ENCODE results near the gene PTPRD. TPM values are rescaled to one million over a fixed set of nuclear protein-coding genes. Genes with fewer than 3 reads are reported as not detected.

PTPRD gene
- total RNA-seq, 1 experiment from 2014 or later: 32.5 TPM

- no peak overlapping the region for H3K23ac ChIP-seq (ENCODE audit: insufficient read length, low read depth, low read length)
- no peak overlapping the region for H2BK12ac ChIP-seq (ENCODE audit: insufficient read length, low read depth, low read length)
- no peak overlapping the region for H3K56ac ChIP-seq (ENCODE audit: insufficient read length, low read depth, low read length)
- no peak overlapping the region for H2AFZ ChIP-seq (ENCODE audit: low read length)
- no peak overlapping the region for H3K4me3 Mint-ChIP-seq
- no peaks in the 10 kb centered on the region for H3K9me3 ChIP-seq (ENCODE audit: control insufficient read depth, low read depth, low read length)
- no peak overlapping the region for H4K5ac ChIP-seq (ENCODE audit: insufficient read length, low read depth, low read length)
- no peak overlapping the region for H2AK5ac ChIP-seq (ENCODE audit: insufficient read length, low read length)
- no peak overlapping the region for H3K27ac Mint-ChIP-seq
- no peak overlapping the region for H3T11ph ChIP-seq (ENCODE audit: low read length)
- no peak for DNase-seq
- no peak overlapping the region for H3K4ac ChIP-seq (ENCODE audit: low read depth, low read length)
- no peak overlapping the region for H2BK120ac ChIP-seq (ENCODE audit: low read depth, low read length, poor library complexity, severe bottlenecking)
- no peak overlapping the region for H3K9ac ChIP-seq (ENCODE audit: extremely low read depth, insufficient read length, low read length)
- no peaks in the 10 kb centered on the region for H4K20me1 ChIP-seq (ENCODE audit: control insufficient read depth, insufficient read depth, insufficient read length)
- H2BK20ac ChIP-seq (ENCODE audit: low read depth, low read length, poor library complexity, severe bottlenecking): no peak overlapping the region
- H3K14ac ChIP-seq (ENCODE audit: insufficient read depth, low read length): no peak overlapping the region
- H3K27me3 ChIP-seq (ENCODE audit: insufficient read depth, low read length): no peaks in the 10 kb centered on the region
- H3K79me2 ChIP-seq (ENCODE audit: insufficient read depth, low read length): no peaks in the 10 kb centered on the region
- no peaks in the 10 kb centered on the region for H3K79me1 ChIP-seq (ENCODE audit: insufficient read depth, low read depth, low read length, poor library complexity, severe bottlenecking)
- H3K27ac ChIP-seq (ENCODE audit: insufficient read length, low read depth, low read length): no peak overlapping the region
- H4K91ac ChIP-seq (ENCODE audit: insufficient read length, low read depth, low read length): no peak overlapping the region
- H3K4me2 ChIP-seq (ENCODE audit: insufficient read depth, insufficient read length, low read length): no peak overlapping the region
- H3K27me3 Mint-ChIP-seq (ENCODE audit: low read depth): no peaks in the 10 kb centered on the region
- no peaks in the 10 kb centered on the region for H3K4me1 ChIP-seq (ENCODE audit: insufficient read depth, low read length)
- no peaks in the 10 kb centered on the region for H3K23me2 ChIP-seq (ENCODE audit: insufficient read length, low read depth, low read length, poor library complexity, severe bottlenecking)
- H3K4me1 Mint-ChIP-seq: no peaks in the 10 kb centered on the region
- H3K9me3 Mint-ChIP-seq: no peaks in the 10 kb centered on the region
- no peak for TF ChIP-seq CTCF (conservative IDR thresholded peaks at IDR 0.05)
- H2BK5ac ChIP-seq (ENCODE audit: insufficient read length, low read length): no peak overlapping the region
- H3K36me3 Mint-ChIP-seq (ENCODE audit: insufficient read depth in 1 of 3, low read depth in 3 of 3): peaks cover 0 to 4% (median 0%) of the 10 kb centered on the region in 3 experiments; a peak in 2 of 7 replicates
- H4K8ac ChIP-seq (replicated peaks; ENCODE audit: insufficient read length, low read depth, low read length): no peak overlapping the region
- H3K18ac ChIP-seq (ENCODE audit: insufficient read length, low read depth, low read length): no peak overlapping the region
- H2BK15ac ChIP-seq (ENCODE audit: low read depth, low read length): no peak overlapping the region
- no CpG with 5 or more reads among the region's 5 CpGs for WGBS (ENCODE audit: extremely low coverage, insufficient read length, low lambda C conversion rate)
Observed at GRCh38 chr9:10523164-10523563, 89.6 kb downstream of the PTPRD start.

Data from H9 (cell line).